NCI-H146 treated with DMSO at 0.1 percent for 48 hours (cell line): Measurements from ENCODE around the gene ACOT2.

Experiments
- DNase-seq: peaks from one replicate; lab custom pipeline; 2025; ENCODE audit not compliant: unreplicated experiment; lab: John Stamatoyannopoulos, UW

Gene ACOT2

DNA sequence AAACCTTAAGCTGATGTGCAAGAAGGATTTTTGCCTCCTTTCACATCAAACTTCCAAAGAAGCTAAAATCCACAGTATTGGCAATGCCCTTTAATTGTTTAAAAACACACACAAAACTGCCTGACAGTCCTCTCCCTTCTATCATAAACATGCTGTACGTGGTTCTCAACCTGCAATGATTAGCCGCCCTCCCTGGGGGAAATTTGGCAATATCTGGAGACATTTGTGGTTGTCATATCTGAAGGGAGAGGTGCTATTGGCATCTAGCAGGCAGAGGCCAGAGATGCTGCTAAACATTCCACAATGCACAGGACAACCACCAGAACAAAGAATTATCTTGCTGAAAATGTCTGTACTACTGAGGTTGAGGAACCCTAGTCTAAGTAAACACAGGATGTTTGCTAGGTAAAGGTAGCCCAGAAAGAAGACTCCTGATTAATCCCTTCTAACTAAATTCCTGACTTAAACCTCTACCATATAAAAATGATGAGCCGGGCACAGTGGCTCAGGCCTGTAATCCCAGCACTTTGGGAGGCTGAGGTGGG is 44.5 kb downstream of the ACOT2 start:
- no peak for DNase-seq

DNA sequence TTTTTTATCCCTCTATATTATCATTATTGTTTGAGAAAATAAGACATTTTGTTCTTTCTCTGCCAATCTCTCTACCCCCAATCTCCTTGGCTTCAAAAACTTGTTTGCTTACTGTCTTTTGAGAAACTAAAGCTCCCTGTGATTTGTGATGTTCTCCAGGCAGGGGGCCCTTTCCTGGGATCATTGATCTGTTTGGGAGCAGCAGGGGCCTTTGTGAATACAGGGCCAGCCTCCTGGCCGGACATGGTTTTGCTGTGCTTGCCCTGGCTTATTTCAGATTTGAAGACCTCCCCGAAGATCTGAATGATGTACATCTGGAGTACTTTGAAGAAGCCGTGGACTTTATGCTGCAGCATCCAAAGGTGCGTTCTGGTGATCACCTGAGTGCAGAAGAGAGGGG is 47.8 kb downstream of the ACOT2 start:
- peak; percentile 33 for DNase-seq

DNA sequence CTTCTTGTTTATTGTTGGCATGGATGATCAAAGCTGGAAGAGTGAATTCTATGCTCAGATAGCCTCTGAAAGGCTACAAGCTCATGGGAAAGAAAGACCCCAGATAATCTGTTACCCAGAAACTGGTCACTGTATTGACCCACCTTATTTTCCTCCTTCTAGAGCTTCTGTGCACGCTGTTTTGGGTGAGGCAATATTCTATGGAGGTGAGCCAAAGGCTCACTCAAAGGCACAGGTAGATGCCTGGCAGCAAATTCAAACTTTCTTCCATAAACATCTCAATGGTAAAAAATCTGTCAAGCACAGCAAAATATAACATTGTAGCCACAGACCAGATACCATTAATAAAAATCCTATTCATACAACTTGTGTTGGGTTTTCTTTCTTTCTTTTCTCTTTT is 50.5 kb downstream of the ACOT2 start:
- no peak for DNase-seq

DNA sequence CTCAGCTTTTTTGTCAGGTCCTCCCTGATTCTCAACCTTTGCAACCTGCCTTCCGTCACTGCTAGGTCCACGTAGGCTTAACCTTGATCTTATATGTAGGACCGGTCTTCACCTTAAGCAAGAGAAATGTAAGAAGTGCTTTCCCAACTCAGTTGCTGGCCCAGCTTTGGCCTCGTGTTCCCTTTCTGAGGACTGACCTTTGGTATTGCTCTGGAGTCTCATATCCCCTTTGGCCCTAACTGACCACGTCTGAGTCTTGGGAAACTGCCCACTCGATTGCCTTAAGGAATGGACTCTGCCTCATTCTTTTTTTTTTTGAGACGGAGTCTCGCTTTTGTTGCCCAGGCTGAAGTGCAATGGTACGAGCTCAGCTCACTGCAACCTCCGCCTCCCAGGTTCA is 51.3 kb downstream of the ACOT2 start:
- DNase-seq: no peak

DNA sequence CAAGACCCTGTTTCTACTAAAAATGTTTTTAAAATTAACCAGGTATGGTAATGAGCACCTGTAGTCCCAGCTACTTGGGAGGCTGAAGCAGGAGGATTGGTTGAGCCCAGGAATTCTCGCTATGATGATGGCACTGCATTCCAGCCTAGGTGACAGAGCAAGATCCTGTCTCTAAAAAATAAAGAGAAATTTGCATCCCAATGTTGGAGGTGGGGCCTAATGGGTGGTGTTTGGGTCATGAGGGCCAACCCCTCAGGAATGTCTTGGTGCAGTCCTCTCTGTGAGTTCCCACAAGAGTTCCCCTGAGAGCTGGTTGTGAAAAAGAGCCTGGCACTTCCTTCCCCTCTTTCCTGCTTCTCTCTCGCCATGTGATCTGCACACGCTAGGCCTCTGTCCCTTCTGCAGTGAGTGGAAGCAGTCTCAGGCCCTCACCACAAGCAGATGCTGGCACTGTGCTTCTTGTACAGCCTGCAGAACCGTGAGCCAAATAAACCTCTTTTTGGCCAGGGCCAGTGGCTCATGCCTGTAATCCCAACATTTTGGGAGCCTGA is 54.6 kb downstream of the ACOT2 start:
- no peak for DNase-seq
